Chondrocyte (in vitro differentiated cells): ENCODE data around the gene SRP54. TPM values are rescaled to one million over a fixed set of nuclear protein-coding genes. Genes with fewer than 3 reads are reported as not detected.

Experiments used
- DNase-seq: peaks from one replicate; pipeline ENCODE4 v3.0.0; 2021; ENCODE audit warnings: mixed read lengths, low spot score
- H3K27ac Mint-ChIP-seq: one replicate; pipeline ENCODE4 v1.8.0; 2021; ENCODE audit warnings: mild to moderate bottlenecking, moderate library complexity, mixed read lengths; ENCODE audit not compliant: unreplicated experiment
- H3K27me3 Mint-ChIP-seq: 2 replicates; pipeline ENCODE4 v1.8.0; 2021; ENCODE audit warnings: low read depth, mixed read lengths
- H3K36me3 Mint-ChIP-seq: 2 replicates; pipeline ENCODE4 v1.8.0; 2021; ENCODE audit warnings: low read depth, mixed read lengths
- H3K4me1 Mint-ChIP-seq: 2 replicates; pipeline ENCODE4 v1.8.0; 2021; ENCODE audit warnings: low read depth, mild to moderate bottlenecking, mixed read lengths
- H3K4me3 Mint-ChIP-seq: one replicate; pipeline ENCODE4 v1.8.0; 2021; ENCODE audit warnings: mild to moderate bottlenecking, moderate library complexity, mixed read lengths; ENCODE audit not compliant: unreplicated experiment
- H3K9me3 Mint-ChIP-seq: 2 replicates; pipeline ENCODE4 v1.8.0; 2021; ENCODE audit warnings: low read depth, mixed read lengths
- CTCF ChIP-seq: fragments of 200-600 bp; sonication (generic); IDR thresholded peaks from 2 replicates; pipeline ENCODE4 v1.5.0; 2021; ENCODE audit warnings: antibody characterized with exemption, mild to moderate bottlenecking, moderate library complexity
- total RNA-seq: library from RNA; stranded (reverse); gene quantifications from 3 replicates; pipeline ENCODE4 v1.2.1, GENCODE V29; 2021

The SRP54 gene
- total RNA-seq, 1 donor from 2014 or later, result 54.4 TPM

DNA sequence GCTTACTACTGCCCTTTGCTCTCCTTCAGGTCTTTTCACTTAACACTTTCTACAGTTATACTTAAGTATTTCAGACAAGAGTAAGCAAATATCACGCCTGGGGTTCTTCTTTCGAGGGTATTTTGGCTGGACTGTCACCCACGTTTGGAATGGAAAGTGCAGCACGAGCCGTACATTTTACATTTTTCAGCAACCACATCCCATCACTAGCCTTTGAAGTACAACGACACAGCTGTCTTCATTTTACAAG lies 62.9 kb downstream of the SRP54 start:
- DNase-seq, result no peak
- Mint-ChIP-seq H3K27ac (peak overlapping the region; percentile 97), H3K9me3 (no peaks in the 10 kb centered on the region), H3K4me1 (peaks cover 32% of the 10 kb centered on the region), H3K4me3 (peak overlapping the region; percentile 94), H3K36me3 (peaks cover 3% of the 10 kb centered on the region), H3K27me3 (no peaks in the 10 kb centered on the region)
- TF ChIP-seq CTCF, result no peak

GRCh38 chr14:35046048-35046750 lies 63.4 kb downstream of the SRP54 start, which contains the start of gene FAM177A1:
FAM177A1 (plus strand) TSS chr14:35046272; CDS start chr14:35046464, 192 bp downstream.
- H3K27me3 Mint-ChIP-seq, result no peaks in the 10 kb centered on the region
- peak; percentile 98 for DNase-seq
- TF ChIP-seq CTCF, result peak; percentile 31
- peaks cover 35% of the 10 kb centered on the region for H3K4me1 Mint-ChIP-seq
- H3K27ac Mint-ChIP-seq, result peak within 1 kb of the TSS; percentile 97
- H3K4me3 Mint-ChIP-seq, result peak within 1 kb of the TSS; percentile 94
- peaks cover 3% of the 10 kb centered on the region for H3K36me3 Mint-ChIP-seq
- no peaks in the 10 kb centered on the region for H3K9me3 Mint-ChIP-seq

- Mint-ChIP-seq H3K36me3 (peaks cover 3% of the 10 kb centered on the region), H3K4me3 (peak overlapping the region; percentile 94), H3K27me3 (no peaks in the 10 kb centered on the region), H3K9me3 (no peaks in the 10 kb centered on the region), H3K4me1 (peaks cover 43% of the 10 kb centered on the region), H3K27ac (peak overlapping the region; percentile 94)
- DNase-seq, result no peak
- no peak for TF ChIP-seq CTCF
Measured at GRCh38 chr14:35046751-35047536, 64.2 kb downstream of the SRP54 start.

GRCh38 chr14:35047976-35048513 lies 65.3 kb downstream of the SRP54 start:
- no peaks in the 10 kb centered on the region for H3K27me3 Mint-ChIP-seq
- H3K4me3 Mint-ChIP-seq, result peak overlapping the region; percentile 94
- H3K4me1 Mint-ChIP-seq, result peaks cover 47% of the 10 kb centered on the region
- no peak for TF ChIP-seq CTCF
- no peak for DNase-seq
- peaks cover 3% of the 10 kb centered on the region for H3K36me3 Mint-ChIP-seq
- H3K9me3 Mint-ChIP-seq, result no peaks in the 10 kb centered on the region
- H3K27ac Mint-ChIP-seq, result peak overlapping the region; percentile 4

DNA sequence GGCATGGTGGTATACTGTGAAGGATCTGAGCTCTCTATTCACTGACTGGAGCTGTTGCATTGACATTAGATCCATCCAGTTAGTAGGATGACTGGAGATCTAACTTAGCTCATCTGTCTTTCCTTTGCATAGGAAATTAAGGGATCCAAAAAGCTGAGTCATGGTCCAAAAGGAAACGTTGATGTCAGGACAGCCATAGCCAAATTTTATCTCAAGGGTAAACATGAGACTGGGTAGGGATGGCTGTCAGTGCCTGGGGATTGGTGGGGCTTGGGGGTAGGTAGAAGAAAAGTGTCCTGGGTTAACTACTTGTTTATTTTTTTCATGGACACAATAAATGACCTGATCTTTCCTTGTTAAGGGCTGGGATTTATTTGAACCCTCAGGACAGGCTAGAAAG lies 67.9 kb downstream of the SRP54 start:
- Mint-ChIP-seq H3K36me3 (peaks cover 5% of the 10 kb centered on the region), H3K9me3 (no peaks in the 10 kb centered on the region)

More for the DNA sequence above, 67.9 kb downstream of the SRP54 start:
- Mint-ChIP-seq H3K27ac (peak overlapping the region; percentile 39), H3K4me3 (no peak overlapping the region), H3K27me3 (no peaks in the 10 kb centered on the region), H3K4me1 (peaks cover 38% of the 10 kb centered on the region)
- no peak for DNase-seq
- no peak for TF ChIP-seq CTCF
